Naive thymus-derived CD8-positive, alpha-beta T cell (primary cell): Measurements from ENCODE around the gene TMEM144. TPM values are rescaled to one million over a fixed set of nuclear protein-coding genes. Genes with fewer than 3 reads are reported as not detected.
"Not testable (repeated sequence)": the region's sequence is repeated elsewhere in the genome, so short reads cannot be mapped to it uniquely, and the experiment has no call there.

Experiments
- ATAC-seq, 2 donors: fragments of 150-1000 bp; cut with Tn5 transposase in 1 of 2; sonication (Bioruptor Pico), chemical (Tn5 transposase) in 1 of 2; 1 replicate in 1 of 2; 2 replicates in 1 of 2; pipeline ENCODE4 v1.10.0; 2021; ENCODE audit warnings: mild to moderate bottlenecking in 2 of 2, moderate library complexity in 2 of 2
- POLR2A ChIA-PET: fragments of 350-600 bp; sonication (Branson Sonifier 250); formaldehyde crosslinking; loops from one replicate; lab custom pipeline; 2021; ENCODE audit warnings: antibody characterized with exemption; lab: Charles Lee
- DNase-seq, 10 donors: peaks; one replicate each; pipeline versions ENCODE4 v3.0.0 to v3.0.0-alpha.2; 2020 to 2022
- H3K27ac Mint-ChIP-seq, 10 donors: one replicate each; pipeline ENCODE4 v1.8.0; 2020 to 2022; ENCODE audit warnings: mild to moderate bottlenecking in 10 of 10, mixed read lengths in 10 of 10, moderate library complexity in 4 of 10, inconsistent platforms in 1 of 10
- H3K27me3 Mint-ChIP-seq, 5 donors: one replicate each; pipeline ENCODE4 v1.8.0; 2021 to 2022; ENCODE audit warnings: mixed read lengths in 5 of 5
- H3K36me3 Mint-ChIP-seq, 3 donors: one replicate each; pipeline ENCODE4 v1.8.0; 2020 to 2022; ENCODE audit warnings: mixed read lengths in 3 of 3, mild to moderate bottlenecking in 2 of 3, inconsistent platforms in 1 of 3
- H3K4me1 Mint-ChIP-seq, 4 donors: one replicate each; pipeline ENCODE4 v1.8.0; 2021 to 2022; ENCODE audit warnings: mixed read lengths in 4 of 4
- H3K4me3 Mint-ChIP-seq, 10 donors: one replicate each; pipeline ENCODE4 v1.8.0; 2020 to 2022; ENCODE audit warnings: mild to moderate bottlenecking in 10 of 10, mixed read lengths in 10 of 10, moderate library complexity in 6 of 10, inconsistent platforms in 1 of 10
- H3K9me3 Mint-ChIP-seq, 9 donors: one replicate each; pipeline ENCODE4 v1.8.0; 2020 to 2022; ENCODE audit warnings: mixed read lengths in 9 of 9, mild to moderate bottlenecking in 3 of 9, inconsistent platforms in 1 of 9, moderate library complexity in 1 of 9
- polyA plus RNA-seq, 3 donors: library from polyadenylated mRNA; unstranded; fragments of 300-500 nt; fragmentation: Illumina TruSeq; gene quantifications; one replicate each; pipeline ENCODE4 v1.2.3, GENCODE V29; 2021
- total RNA-seq, 8 experiments: library from RNA in 2 of 8; stranded (reverse) in 2 of 8; gene quantifications; one replicate each; pipeline ENCODE4 v1.2.3 and lab custom pipeline; 2021 to 2026

Gene TMEM144
- total and polyA plus RNA-seq, 5 experiments from 2014 or later = not detected

GRCh38 chr4:158224318-158224717 lies 14.0 kb downstream of the TMEM144 start:
- ATAC-seq, POLR2A ChIA-PET, H3K27ac Mint-ChIP-seq, H3K9me3 Mint-ChIP-seq, H3K4me1 Mint-ChIP-seq, DNase-seq, H3K36me3 Mint-ChIP-seq, H3K4me3 Mint-ChIP-seq: not testable (repeated sequence)
- peaks cover 2 to 17% (median 8%) of the 10 kb centered on the region in 5 donors for H3K27me3 Mint-ChIP-seq

- H3K4me1 Mint-ChIP-seq, H3K27ac Mint-ChIP-seq, POLR2A ChIA-PET, ATAC-seq, DNase-seq, H3K4me3 Mint-ChIP-seq, H3K36me3 Mint-ChIP-seq, H3K9me3 Mint-ChIP-seq: not testable (repeated sequence)
- peaks cover 2 to 14% (median 10%) of the 10 kb centered on the region in 5 donors for H3K27me3 Mint-ChIP-seq
These were observed 14.7 kb downstream of the TMEM144 start for GRCh38 chr4:158224999-158225398.

- Mint-ChIP-seq H3K27ac (peak overlapping the region in 1 of 10 donors; percentile 45), H3K27me3 (peaks cover 2 to 11% (median 9%) of the 10 kb centered on the region in 5 donors)
- ATAC-seq, H3K4me3 Mint-ChIP-seq, POLR2A ChIA-PET, H3K4me1 Mint-ChIP-seq, DNase-seq, H3K36me3 Mint-ChIP-seq, H3K9me3 Mint-ChIP-seq: not testable (repeated sequence)
These were observed 17.6 kb downstream of the TMEM144 start for GRCh38 chr4:158227880-158228279.

- H3K9me3 Mint-ChIP-seq, POLR2A ChIA-PET, H3K4me3 Mint-ChIP-seq, H3K36me3 Mint-ChIP-seq, H3K4me1 Mint-ChIP-seq, DNase-seq, ATAC-seq: not testable (repeated sequence)
- peak overlapping the region in 1 of 10 donors; percentile 23 for H3K27ac Mint-ChIP-seq
- peaks cover 2 to 11% (median 9%) of the 10 kb centered on the region in 5 donors for H3K27me3 Mint-ChIP-seq
These were observed 18.1 kb downstream of the TMEM144 start for GRCh38 chr4:158228399-158228798.

GRCh38 chr4:158229768-158230167 lies 19.5 kb downstream of the TMEM144 start:
- H3K27ac Mint-ChIP-seq = no peak overlapping the region
- no peak overlapping the region for H3K4me3 Mint-ChIP-seq
- H3K27me3 Mint-ChIP-seq = peaks cover 3 to 10% (median 8%) of the 10 kb centered on the region in 5 donors
- H3K36me3 Mint-ChIP-seq = no peaks in the 10 kb centered on the region
- POLR2A ChIA-PET = no interaction called here
- DNase-seq = no peak
- peaks cover 0 to 6% (median 0%) of the 10 kb centered on the region in 9 donors for H3K9me3 Mint-ChIP-seq
- H3K4me1 Mint-ChIP-seq = no peaks in the 10 kb centered on the region
- no peak for ATAC-seq

- POLR2A ChIA-PET = no interaction called here
- Mint-ChIP-seq H3K27ac (no peak overlapping the region), H3K36me3 (no peaks in the 10 kb centered on the region), H3K9me3 (peaks cover 0 to 6% (median 0%) of the 10 kb centered on the region in 9 donors), H3K27me3 (peaks cover 0 to 2% (median 0%) of the 10 kb centered on the region in 5 donors), H3K4me1 (no peaks in the 10 kb centered on the region), H3K4me3 (no peak overlapping the region)
- ATAC-seq = no peak
- DNase-seq = no peak
These were observed 24.4 kb downstream of the TMEM144 start for GRCh38 chr4:158234671-158235070.

GRCh38 chr4:158236304-158237030 lies 26.2 kb downstream of the TMEM144 start:
- POLR2A ChIA-PET = no interaction called here
- Mint-ChIP-seq H3K4me3 (no peak overlapping the region), H3K9me3 (peaks cover 0 to 6% (median 0%) of the 10 kb centered on the region in 9 donors), H3K27me3 (peaks cover 0 to 2% (median 0%) of the 10 kb centered on the region in 5 donors), H3K4me1 (no peaks in the 10 kb centered on the region), H3K36me3 (no peaks in the 10 kb centered on the region), H3K27ac (no peak overlapping the region)
- ATAC-seq (no peak), DNase-seq (no peak)

- H3K4me1 Mint-ChIP-seq = no peaks in the 10 kb centered on the region
- POLR2A ChIA-PET = no interaction called here
- H3K4me3 Mint-ChIP-seq = no peak overlapping the region
- H3K9me3 Mint-ChIP-seq = no peaks in the 10 kb centered on the region
- H3K27ac Mint-ChIP-seq = no peak overlapping the region
- H3K27me3 Mint-ChIP-seq = peaks cover 0 to under 1% (median 0%) of the 10 kb centered on the region in 5 donors
- H3K36me3 Mint-ChIP-seq = no peaks in the 10 kb centered on the region
- DNase-seq (no peak), ATAC-seq (no peak)
These were observed 28.3 kb downstream of the TMEM144 start for GRCh38 chr4:158238575-158238974.

- POLR2A ChIA-PET = no interaction called here
- no peak for ATAC-seq
- DNase-seq = no peak
- no peaks in the 10 kb centered on the region for H3K27me3 Mint-ChIP-seq
- H3K36me3 Mint-ChIP-seq = no peaks in the 10 kb centered on the region
- no peak overlapping the region for H3K27ac Mint-ChIP-seq
- H3K9me3 Mint-ChIP-seq = no peaks in the 10 kb centered on the region
- no peaks in the 10 kb centered on the region for H3K4me1 Mint-ChIP-seq
- H3K4me3 Mint-ChIP-seq = no peak overlapping the region
These were observed 28.9 kb downstream of the TMEM144 start for GRCh38 chr4:158239196-158239595.

- no peaks in the 10 kb centered on the region for H3K27me3 Mint-ChIP-seq
- H3K4me3 Mint-ChIP-seq = no peak overlapping the region
- H3K4me1 Mint-ChIP-seq = no peaks in the 10 kb centered on the region
- H3K27ac Mint-ChIP-seq = no peak overlapping the region
- no peaks in the 10 kb centered on the region for H3K36me3 Mint-ChIP-seq
- ATAC-seq = no peak
- no peaks in the 10 kb centered on the region for H3K9me3 Mint-ChIP-seq
- no peak for DNase-seq
- POLR2A ChIA-PET = no interaction called here
These were observed 32.8 kb downstream of the TMEM144 start for GRCh38 chr4:158243071-158243470.

GRCh38 chr4:158250321-158250720 lies 40.0 kb downstream of the TMEM144 start:
- ATAC-seq (no peak), DNase-seq (no peak)
- Mint-ChIP-seq H3K36me3 (no peaks in the 10 kb centered on the region), H3K4me3 (no peak overlapping the region), H3K27me3 (peaks cover 6 to 18% (median 9%) of the 10 kb centered on the region in 5 donors), H3K27ac (no peak overlapping the region), H3K9me3 (no peaks in the 10 kb centered on the region), H3K4me1 (peaks cover 0 to 10% (median 9%) of the 10 kb centered on the region in 4 donors)
- POLR2A ChIA-PET = no interaction called here

GRCh38 chr4:158253350-158253980 lies 43.2 kb downstream of the TMEM144 start:
- peak in 8 of 10 donors; percentile 3 to 53 (median 30) for DNase-seq

GRCh38 chr4:158254292-158254691 lies 44.0 kb downstream of the TMEM144 start:
- ATAC-seq (no peak), DNase-seq (no peak)
- POLR2A ChIA-PET = no interaction called here
- no peak overlapping the region for H3K4me3 Mint-ChIP-seq
- no peaks in the 10 kb centered on the region for H3K9me3 Mint-ChIP-seq
- H3K36me3 Mint-ChIP-seq = no peaks in the 10 kb centered on the region
- H3K27ac Mint-ChIP-seq = no peak overlapping the region
- peaks cover 8 to 18% (median 12%) of the 10 kb centered on the region in 5 donors for H3K27me3 Mint-ChIP-seq
- H3K4me1 Mint-ChIP-seq = peaks cover 0 to 10% (median 9%) of the 10 kb centered on the region in 4 donors

More at GRCh38 chr4:158253350-158253980, 43.2 kb downstream of the TMEM144 start:
- POLR2A ChIA-PET = no interaction called here
- Mint-ChIP-seq H3K4me1 (peaks cover 0 to 10% (median 9%) of the 10 kb centered on the region in 4 donors), H3K4me3 (no peak overlapping the region), H3K27ac (peak overlapping the region in 1 of 10 donors; percentile 3), H3K36me3 (no peaks in the 10 kb centered on the region), H3K27me3 (peaks cover 6 to 18% (median 9%) of the 10 kb centered on the region in 5 donors), H3K9me3 (no peaks in the 10 kb centered on the region)
- peak; percentile 57 to 59 for ATAC-seq
